MM.1S (cell line): ENCODE data around the gene RAB11FIP4.

Source experiments
- DNase-seq: peaks from one replicate; pipeline ENCODE4 v3.0.0-alpha.2; 2015
- H2AFZ ChIP-seq: fragments of 300-600 bp; sonication (generic); 2 replicates; pipeline ENCODE4 v1.6.0; 2016; ENCODE audit warnings: antibody characterized with exemption, low read length
- H3F3A ChIP-seq: fragments of 300-600 bp; sonication (generic); 2 replicates; pipeline ENCODE4 v1.6.1; 2016; ENCODE audit warnings: mild to moderate bottlenecking, antibody characterized with exemption, low read length, moderate library complexity, mixed read lengths; ENCODE audit not compliant: insufficient read depth
- H3K27ac ChIP-seq: fragments of 300-600 bp; sonication (generic); 2 replicates; pipeline ENCODE4 v1.5.1; 2016; ENCODE audit warnings: mild to moderate bottlenecking, low read length
- H3K27me3 ChIP-seq: fragments of 300-600 bp; sonication (generic); replicated peaks from 2 replicates; pipeline ENCODE4 v1.6.0; 2016; ENCODE audit warnings: low read length; ENCODE audit not compliant: insufficient read depth
- H3K36me3 ChIP-seq: fragments of 300-600 bp; sonication (generic); replicated peaks from 2 replicates; pipeline ENCODE4 v1.6.1; 2016; ENCODE audit warnings: mild to moderate bottlenecking, low read length, mixed read lengths; ENCODE audit not compliant: insufficient read depth
- H3K4me1 ChIP-seq: fragments of 300-600 bp; sonication (generic); 2 replicates; pipeline ENCODE4 v1.6.1; 2016; ENCODE audit warnings: low read length, mixed read lengths
- H3K4me2 ChIP-seq: fragments of 300-600 bp; sonication (generic); 2 replicates; pipeline ENCODE4 v1.6.0; 2016; ENCODE audit warnings: low read depth, low read length
- H3K4me3 ChIP-seq: fragments of 300-600 bp; sonication (generic); 2 replicates; pipeline ENCODE4 v1.5.1; 2016; ENCODE audit warnings: low read length, mixed read lengths
- H3K79me2 ChIP-seq: fragments of 300-600 bp; sonication (generic); 2 replicates; pipeline ENCODE4 v1.6.1; 2016; ENCODE audit warnings: mixed run types, low read length, mixed read lengths
- H3K9ac ChIP-seq: fragments of 300-600 bp; sonication (generic); 2 replicates; pipeline ENCODE4 v1.6.1; 2016; ENCODE audit warnings: low read length, mixed read lengths
- H3K9me2 ChIP-seq: fragments of 300-600 bp; sonication (generic); replicated peaks from 2 replicates; pipeline ENCODE4 v1.6.1; 2016; ENCODE audit warnings: mild to moderate bottlenecking, low read length, mixed read lengths; ENCODE audit not compliant: insufficient read depth
- H3K9me3 ChIP-seq: fragments of 300-600 bp; sonication (generic); replicated peaks from 2 replicates; pipeline ENCODE4 v1.6.1; 2016; ENCODE audit warnings: mild to moderate bottlenecking, low read length, mixed read lengths; ENCODE audit not compliant: insufficient read depth
- H4K20me1 ChIP-seq: fragments of 300-600 bp; sonication (generic); 2 replicates; pipeline ENCODE4 v1.6.1; 2016; ENCODE audit warnings: mild to moderate bottlenecking, low read length, moderate library complexity, mixed read lengths; ENCODE audit not compliant: insufficient read depth
- EZH2 ChIP-seq: fragments of 300-600 bp; sonication (generic); optimal IDR thresholded peaks from 2 replicates; pipeline ENCODE3; 2017; ENCODE audit warnings: low read depth, mild to moderate bottlenecking, antibody characterized with exemption, low read length, mixed read lengths
- EZH2phosphoT487 ChIP-seq: fragments of 300-600 bp; sonication (generic); IDR thresholded peaks from 2 replicates; pipeline ENCODE4 v1.6.1; 2018; ENCODE audit warnings: antibody characterized with exemption, low read length
- TF ChIP-seq, protein P1 (sequence below): fragments of 300-600 bp; sonication (generic); IDR thresholded peaks from 2 replicates; pipeline ENCODE4 v1.5.1; 2016; ENCODE audit warnings: antibody characterized with exemption, low read length, mixed read lengths

RAB11FIP4 gene

DNA sequence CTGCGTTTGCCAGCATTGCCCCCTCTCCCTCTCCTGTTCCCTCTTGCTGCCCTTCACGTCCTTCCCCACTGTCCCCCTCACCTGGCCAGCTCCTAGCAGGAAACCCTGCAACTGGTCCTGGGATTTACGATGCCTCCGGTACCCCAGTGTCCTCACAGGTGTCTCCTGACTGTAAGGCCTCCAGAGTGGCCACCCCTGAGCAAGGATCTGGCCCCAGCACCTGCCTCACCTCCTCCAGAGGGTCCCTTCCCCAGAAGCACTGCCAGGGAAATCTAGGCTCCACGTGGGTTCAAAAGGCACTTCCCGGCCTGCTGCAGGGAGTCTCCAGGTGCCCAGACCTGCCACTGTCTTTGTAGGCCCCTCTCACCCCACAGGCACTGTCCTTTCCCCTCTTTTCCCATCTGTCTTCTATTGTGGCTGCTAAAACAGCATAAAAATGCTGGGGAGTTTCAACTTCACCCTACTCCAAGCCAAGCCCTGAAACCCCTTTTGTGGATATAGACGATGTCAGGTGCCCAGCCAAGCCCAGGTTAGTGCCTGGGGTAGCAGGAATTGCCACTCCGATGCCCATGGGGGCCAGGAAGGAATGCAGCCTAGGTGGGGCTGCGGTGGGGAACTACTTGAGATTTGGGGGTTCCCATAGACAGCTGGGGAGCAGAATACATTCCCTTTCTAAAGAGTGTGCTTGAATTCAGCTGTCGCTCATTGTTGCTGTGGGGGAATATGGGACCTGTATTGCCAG, 25.7 kb downstream of the RAB11FIP4 start:
- DNase-seq: no peak
- H3K4me1 ChIP-seq: no peaks in the 10 kb centered on the region
- no peak overlapping the region for H2AFZ ChIP-seq
- TF ChIP-seq, protein P1, sequence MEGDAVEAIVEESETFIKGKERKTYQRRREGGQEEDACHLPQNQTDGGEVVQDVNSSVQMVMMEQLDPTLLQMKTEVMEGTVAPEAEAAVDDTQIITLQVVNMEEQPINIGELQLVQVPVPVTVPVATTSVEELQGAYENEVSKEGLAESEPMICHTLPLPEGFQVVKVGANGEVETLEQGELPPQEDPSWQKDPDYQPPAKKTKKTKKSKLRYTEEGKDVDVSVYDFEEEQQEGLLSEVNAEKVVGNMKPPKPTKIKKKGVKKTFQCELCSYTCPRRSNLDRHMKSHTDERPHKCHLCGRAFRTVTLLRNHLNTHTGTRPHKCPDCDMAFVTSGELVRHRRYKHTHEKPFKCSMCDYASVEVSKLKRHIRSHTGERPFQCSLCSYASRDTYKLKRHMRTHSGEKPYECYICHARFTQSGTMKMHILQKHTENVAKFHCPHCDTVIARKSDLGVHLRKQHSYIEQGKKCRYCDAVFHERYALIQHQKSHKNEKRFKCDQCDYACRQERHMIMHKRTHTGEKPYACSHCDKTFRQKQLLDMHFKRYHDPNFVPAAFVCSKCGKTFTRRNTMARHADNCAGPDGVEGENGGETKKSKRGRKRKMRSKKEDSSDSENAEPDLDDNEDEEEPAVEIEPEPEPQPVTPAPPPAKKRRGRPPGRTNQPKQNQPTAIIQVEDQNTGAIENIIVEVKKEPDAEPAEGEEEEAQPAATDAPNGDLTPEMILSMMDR: no peak
- TF ChIP-seq EZH2 (no peak), EZH2phosphoT487 (no peak)
- no peaks in the 10 kb centered on the region; the same call in 1 of the 2 replicates for H3K27me3 ChIP-seq
- H3K4me3 ChIP-seq: no peak overlapping the region
- H3K9me2 ChIP-seq: no peaks in the 10 kb centered on the region
- H3K79me2 ChIP-seq: no peaks in the 10 kb centered on the region
- H3F3A ChIP-seq: no peaks in the 10 kb centered on the region
- H4K20me1 ChIP-seq: no peaks in the 10 kb centered on the region
- no peaks in the 10 kb centered on the region for H3K9me3 ChIP-seq
- no peaks in the 10 kb centered on the region for H3K36me3 ChIP-seq
- H3K4me2 ChIP-seq: no peak overlapping the region
- H3K9ac ChIP-seq: no peak overlapping the region
- no peak overlapping the region for H3K27ac ChIP-seq

DNA sequence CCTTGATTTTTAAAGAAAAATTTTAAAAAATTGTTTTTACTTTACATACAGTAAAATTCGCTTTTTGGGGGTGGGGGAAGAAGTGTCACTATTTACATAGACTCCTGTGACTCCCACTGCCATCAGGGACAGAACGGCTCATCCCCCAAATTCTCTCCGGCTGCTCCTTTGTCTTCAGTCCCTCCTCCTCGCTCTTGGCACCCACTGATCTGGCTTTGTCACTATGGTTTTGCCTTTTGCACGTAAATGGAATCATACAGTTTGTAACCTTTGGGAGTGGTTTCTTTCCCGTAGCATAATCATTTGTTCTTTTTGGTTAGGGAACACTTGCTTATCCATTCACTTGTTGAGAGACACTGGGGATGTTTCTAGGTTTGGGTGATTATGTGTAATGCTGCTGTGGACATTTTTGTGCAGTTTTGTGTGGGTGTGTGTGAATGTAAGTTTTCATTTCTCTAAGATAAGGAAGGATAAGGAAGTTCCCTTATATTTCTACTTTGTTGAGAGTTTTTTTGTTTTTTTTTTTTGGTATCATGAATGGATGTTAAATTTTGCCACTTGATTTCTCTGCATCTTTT, 27.4 kb downstream of the RAB11FIP4 start:
- no peaks in the 10 kb centered on the region for H3K9me2 ChIP-seq
- no peak for DNase-seq
- H3K4me1 ChIP-seq: no peaks in the 10 kb centered on the region
- H3K9me3 ChIP-seq: no peaks in the 10 kb centered on the region
- H3K79me2 ChIP-seq: no peaks in the 10 kb centered on the region
- H3K27ac ChIP-seq: no peak overlapping the region
- H3K4me2 ChIP-seq: no peak overlapping the region
- H4K20me1 ChIP-seq: no peaks in the 10 kb centered on the region
- H2AFZ ChIP-seq: no peak overlapping the region
- H3F3A ChIP-seq: no peaks in the 10 kb centered on the region
- H3K36me3 ChIP-seq: no peaks in the 10 kb centered on the region
- no peak overlapping the region for H3K9ac ChIP-seq
- H3K27me3 ChIP-seq: no peaks in the 10 kb centered on the region
- H3K4me3 ChIP-seq: no peak overlapping the region
- TF ChIP-seq EZH2phosphoT487 (no peak), EZH2 (no peak)
- TF ChIP-seq, protein P1: no peak

DNA sequence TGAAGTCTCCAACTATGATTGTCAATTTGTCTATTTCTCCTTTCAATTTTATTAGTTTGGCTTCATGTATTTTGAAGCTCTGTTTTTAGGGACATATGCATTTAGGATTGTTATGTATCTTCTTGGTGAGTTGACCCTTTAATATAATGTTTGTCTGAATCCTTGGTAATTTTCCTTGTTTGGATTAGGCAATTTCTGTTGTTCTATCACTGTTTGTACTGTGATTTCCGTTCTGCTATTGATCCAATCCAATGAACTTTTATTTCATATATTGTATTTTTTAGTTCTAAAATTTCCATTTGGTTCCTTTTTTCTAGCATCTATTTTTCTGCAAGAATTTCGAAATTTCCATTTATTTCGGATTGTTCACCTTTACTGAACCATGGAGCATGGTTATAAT, 31.0 kb downstream of the RAB11FIP4 start:
- DNase-seq: no peak
- H3K9ac ChIP-seq: no peak overlapping the region
- no peak overlapping the region for H3K27ac ChIP-seq
- H2AFZ ChIP-seq: no peak overlapping the region
- no peaks in the 10 kb centered on the region for H4K20me1 ChIP-seq
- no peaks in the 10 kb centered on the region for H3K27me3 ChIP-seq
- H3K4me1 ChIP-seq: no peaks in the 10 kb centered on the region
- no peaks in the 10 kb centered on the region for H3K9me3 ChIP-seq
- H3K79me2 ChIP-seq: no peaks in the 10 kb centered on the region
- no peaks in the 10 kb centered on the region for H3K9me2 ChIP-seq
- H3K36me3 ChIP-seq: no peaks in the 10 kb centered on the region
- TF ChIP-seq EZH2phosphoT487 (no peak), EZH2 (no peak)
- TF ChIP-seq, protein P1: no peak
- H3K4me3 ChIP-seq: no peak overlapping the region
- H3K4me2 ChIP-seq: no peak overlapping the region
- H3F3A ChIP-seq: no peaks in the 10 kb centered on the region
